Activated CD4-positive, alpha-beta T cell treated with anti-CD3 and anti-CD28 coated beads, Interleukin-2, amount 10 ng/mL, durations not matched to agents 24 days and 14 days (primary cell): Measurements from ENCODE around the gene TRIM68. TPM values are rescaled to one million over a fixed set of nuclear protein-coding genes. Genes with fewer than 3 reads are reported as not detected.

Experiments
- DNase-seq: peaks from one replicate; pipeline ENCODE4 v3.0.0; 2022
- H3K27ac Mint-ChIP-seq: one replicate; pipeline ENCODE4 v1.8.0; 2022; ENCODE audit warnings: mild to moderate bottlenecking, mixed read lengths
- H3K27me3 Mint-ChIP-seq: one replicate; pipeline ENCODE4 v1.8.0; 2022; ENCODE audit warnings: mixed read lengths
- H3K36me3 Mint-ChIP-seq: one replicate; pipeline ENCODE4 v1.8.0; 2022; ENCODE audit warnings: low read depth, mild to moderate bottlenecking, mixed read lengths
- H3K4me1 Mint-ChIP-seq: one replicate; pipeline ENCODE4 v1.8.0; 2021; ENCODE audit warnings: mixed read lengths
- H3K4me3 Mint-ChIP-seq: one replicate; pipeline ENCODE4 v1.8.0; 2022; ENCODE audit warnings: mild to moderate bottlenecking, moderate library complexity, mixed read lengths
- H3K9me3 Mint-ChIP-seq: one replicate; pipeline ENCODE4 v1.8.0; 2021; ENCODE audit warnings: mixed read lengths
- intact Hi-C: fragments of 100-400 bp; cut with micrococcal nuclease; formaldehyde crosslinking; loops from one replicate; pipeline ENCODE4 v1.15.1; 2023
- total RNA-seq: library from RNA; stranded (reverse); gene quantifications from 2 replicates; pipeline ENCODE4 v1.2.3, GENCODE V29; 2022

TRIM68 gene
- total RNA-seq, 1 donor from 2014 or later, result 11.3 TPM

DNA sequence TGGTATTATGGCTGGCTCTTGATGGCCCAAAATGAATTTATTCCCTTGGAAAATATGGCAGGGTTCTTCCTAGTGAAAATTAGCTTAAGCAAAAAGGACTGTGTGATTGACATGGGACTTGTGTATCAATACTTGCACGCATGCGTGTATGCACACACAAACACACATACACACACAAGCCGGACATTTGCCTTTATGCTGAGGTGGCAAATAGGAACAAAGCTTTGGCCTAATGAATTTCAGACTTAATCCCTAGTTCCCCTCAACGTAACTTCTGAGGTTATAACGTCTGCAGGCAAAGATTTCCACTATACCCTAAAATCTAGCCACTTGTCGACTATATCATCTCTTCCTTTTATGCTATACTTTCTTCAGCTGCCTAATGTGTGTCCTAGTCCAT, 29.4 kb downstream of the TRIM68 start:
- peaks cover 3% of the 10 kb centered on the region for H3K9me3 Mint-ChIP-seq
- H3K27ac Mint-ChIP-seq, result no peak overlapping the region
- H3K36me3 Mint-ChIP-seq, result no peaks in the 10 kb centered on the region
- no peak for DNase-seq
- peaks cover 4% of the 10 kb centered on the region for H3K4me1 Mint-ChIP-seq
- H3K27me3 Mint-ChIP-seq, result peaks cover 14% of the 10 kb centered on the region
- intact Hi-C loops, result no loop called here
- no peak overlapping the region for H3K4me3 Mint-ChIP-seq

DNA sequence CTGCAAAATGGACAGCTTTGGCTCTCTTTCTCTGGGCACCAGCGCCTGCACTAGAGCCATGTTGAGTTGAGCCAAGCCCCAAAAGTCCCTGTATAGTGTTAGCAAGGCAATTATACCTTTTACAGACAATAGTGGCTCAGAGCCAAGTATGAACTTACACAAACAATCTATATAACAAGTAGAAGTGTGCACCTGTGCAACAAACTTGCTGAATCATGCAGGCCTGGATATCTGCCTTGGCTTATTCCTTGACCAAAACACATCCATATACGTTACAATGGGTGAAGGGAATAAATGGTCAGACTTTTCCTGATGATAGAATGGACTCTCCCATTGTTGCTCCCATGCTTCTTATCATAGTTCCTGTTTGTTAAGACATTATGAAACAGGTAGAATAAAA, 30.3 kb downstream of the TRIM68 start:
- no peak for DNase-seq
- peaks cover 3% of the 10 kb centered on the region for H3K9me3 Mint-ChIP-seq
- H3K27ac Mint-ChIP-seq, result no peak overlapping the region
- peaks cover 4% of the 10 kb centered on the region for H3K4me1 Mint-ChIP-seq
- no peaks in the 10 kb centered on the region for H3K36me3 Mint-ChIP-seq
- intact Hi-C loops, result no loop called here
- no peak overlapping the region for H3K4me3 Mint-ChIP-seq
- peaks cover 13% of the 10 kb centered on the region for H3K27me3 Mint-ChIP-seq

- Mint-ChIP-seq H3K4me3 (no peak overlapping the region), H3K27ac (no peak overlapping the region), H3K4me1 (peaks cover 4% of the 10 kb centered on the region), H3K9me3 (peaks cover 3% of the 10 kb centered on the region), H3K36me3 (no peaks in the 10 kb centered on the region), H3K27me3 (peaks cover 13% of the 10 kb centered on the region)
- DNase-seq, result no peak
- intact Hi-C loops, result no loop called here
These were observed 31.2 kb downstream of the TRIM68 start for GRCh38 chr11:4576880-4577279.

GRCh38 chr11:4569075-4569474, 39.0 kb downstream of the TRIM68 start:
- Mint-ChIP-seq H3K27ac (no peak overlapping the region), H3K4me1 (no peaks in the 10 kb centered on the region), H3K4me3 (no peak overlapping the region), H3K36me3 (no peaks in the 10 kb centered on the region), H3K27me3 (peaks cover 11% of the 10 kb centered on the region), H3K9me3 (peaks cover 5% of the 10 kb centered on the region)
- intact Hi-C loops, result no loop called here
- no peak for DNase-seq

GRCh38 chr11:4565371-4565770, 42.7 kb downstream of the TRIM68 start:
- intact Hi-C loops, result no loop called here
- H3K9me3 Mint-ChIP-seq, result peaks cover 9% of the 10 kb centered on the region
- H3K4me3 Mint-ChIP-seq, result no peak overlapping the region
- DNase-seq, result no peak
- H3K36me3 Mint-ChIP-seq, result no peaks in the 10 kb centered on the region
- no peaks in the 10 kb centered on the region for H3K4me1 Mint-ChIP-seq
- H3K27me3 Mint-ChIP-seq, result peaks cover 9% of the 10 kb centered on the region
- H3K27ac Mint-ChIP-seq, result no peak overlapping the region

DNA sequence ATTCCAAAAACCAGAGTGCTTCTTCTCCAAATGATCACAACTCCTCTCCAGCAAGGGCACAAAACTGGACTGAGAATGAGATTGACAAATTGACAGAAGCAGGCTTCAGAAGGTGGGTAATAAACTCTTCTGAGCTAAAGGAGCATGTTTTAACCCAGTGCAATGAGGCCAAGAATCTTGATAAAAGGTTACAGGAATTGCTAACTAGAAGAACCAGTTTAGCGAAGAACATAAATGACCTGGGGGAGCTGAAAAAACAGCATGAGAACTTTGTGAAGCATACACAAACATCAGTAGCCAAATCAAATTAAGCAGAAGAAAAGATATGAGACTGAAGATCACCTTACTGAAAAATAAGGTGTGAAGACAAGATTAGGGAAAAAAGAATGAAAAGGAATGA, 47.6 kb downstream of the TRIM68 start:
- Mint-ChIP-seq H3K4me3 (no peak overlapping the region), H3K9me3 (peaks cover 9% of the 10 kb centered on the region), H3K4me1 (no peaks in the 10 kb centered on the region), H3K36me3 (no peaks in the 10 kb centered on the region), H3K27ac (no peak overlapping the region), H3K27me3 (peaks cover 7% of the 10 kb centered on the region)
- DNase-seq, result no peak
- intact Hi-C loops, result no loop called here

DNA sequence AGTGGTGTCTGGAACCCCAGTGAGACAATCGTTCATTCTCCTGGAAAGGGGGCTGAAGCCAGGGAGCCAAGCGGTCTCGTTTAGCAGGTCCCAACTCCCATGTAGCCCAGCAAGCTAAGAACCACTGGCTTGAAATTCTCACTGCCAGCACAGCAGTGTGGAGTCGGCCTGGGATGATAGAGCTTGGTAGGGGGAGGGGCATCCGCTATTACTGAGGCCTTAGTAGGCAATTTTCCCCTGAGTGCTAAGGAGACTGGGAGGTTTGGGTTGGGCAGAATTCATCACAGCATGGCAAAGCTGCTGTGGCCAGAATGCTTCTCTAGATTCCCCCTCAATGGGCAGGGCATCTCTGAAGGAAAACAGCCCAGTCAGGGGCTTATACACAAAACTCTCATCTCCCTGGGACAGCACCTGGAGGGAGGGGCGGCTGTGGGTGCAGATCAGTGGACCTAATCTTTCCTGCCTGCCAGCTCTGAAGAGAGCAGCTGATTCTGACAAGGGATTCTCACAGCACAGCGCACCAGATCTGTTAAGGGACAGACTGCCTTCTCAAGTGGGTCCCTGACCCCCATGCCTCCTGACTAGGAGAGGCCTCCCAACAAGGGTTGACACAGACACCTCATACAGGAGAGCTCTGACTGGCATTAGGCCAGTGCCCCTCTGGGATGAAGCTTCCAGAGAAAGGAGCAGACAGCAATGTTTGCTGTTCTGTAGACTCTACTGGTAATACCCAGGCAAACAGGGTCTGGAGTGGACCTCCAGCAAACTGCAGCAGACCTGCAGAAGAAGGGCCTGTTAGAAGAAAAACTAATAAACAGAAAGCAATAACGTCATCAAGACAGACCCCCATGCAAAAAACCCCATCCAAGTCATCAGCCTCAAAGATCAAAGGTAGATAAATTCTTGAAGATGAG, 48.2 kb downstream of the TRIM68 start:
- Mint-ChIP-seq H3K4me1 (no peaks in the 10 kb centered on the region), H3K9me3 (peaks cover 9% of the 10 kb centered on the region), H3K4me3 (no peak overlapping the region), H3K36me3 (no peaks in the 10 kb centered on the region), H3K27me3 (peaks cover 7% of the 10 kb centered on the region), H3K27ac (no peak overlapping the region)
- DNase-seq, result no peak
- intact Hi-C loops, result no loop called here

- no peak overlapping the region for H3K4me3 Mint-ChIP-seq
- intact Hi-C loops, result no loop called here
- no peak for DNase-seq
- H3K4me1 Mint-ChIP-seq, result no peaks in the 10 kb centered on the region
- no peak overlapping the region for H3K27ac Mint-ChIP-seq
- H3K36me3 Mint-ChIP-seq, result no peaks in the 10 kb centered on the region
- no peaks in the 10 kb centered on the region for H3K9me3 Mint-ChIP-seq
- no peaks in the 10 kb centered on the region for H3K27me3 Mint-ChIP-seq
These were observed 56.6 kb downstream of the TRIM68 start for GRCh38 chr11:4551346-4551979.

Other genes starting within 250 kb of the TRIM68 start
- not detected in 2 replicates for gene OR52B4, start 239.8 kb downstream of the TRIM68 start, total RNA-seq
- gene TRIM21, start 214.5 kb downstream of the TRIM68 start, total RNA-seq, result 27.4 and 32.7 TPM in 2 replicates
- gene OR52K2, start 158.9 kb downstream of the TRIM68 start, total RNA-seq, result not detected in 2 replicates
- not detected in 2 replicates for gene OR52K1, start 125.6 kb downstream of the TRIM68 start, total RNA-seq
- not detected in 2 replicates for gene OR52M1, start 63.0 kb downstream of the TRIM68 start, total RNA-seq
- not detected in 2 replicates for gene OR52I2, start 26.5 kb downstream of the TRIM68 start, total RNA-seq
- not detected in 2 replicates for gene OR52I1, start 14.2 kb downstream of the TRIM68 start, total RNA-seq
- not detected in 2 replicates for gene OR51D1, start 29.2 kb upstream of the TRIM68 start, total RNA-seq
- not detected in 2 replicates for gene OR51E1, start 35.8 kb upstream of the TRIM68 start, total RNA-seq
- not detected in 2 replicates for gene OR51E2, start 89.6 kb upstream of the TRIM68 start, total RNA-seq
- gene MMP26, start 96.6 kb upstream of the TRIM68 start, total RNA-seq, result not detected in 2 replicates
- gene OR51F1, start 161.7 kb upstream of the TRIM68 start, total RNA-seq, result not detected in 2 replicates
- not detected in 2 replicates for gene OR52R1, start 196.1 kb upstream of the TRIM68 start, total RNA-seq
- not detected in 2 replicates for gene OR51F2, start 213.1 kb upstream of the TRIM68 start, total RNA-seq
- not detected in 2 replicates for gene OR51S1, start 241.0 kb upstream of the TRIM68 start, total RNA-seq